ENCODE results near the gene WIF1. TPM values are rescaled to one million over a fixed set of nuclear protein-coding genes. Genes with fewer than 3 reads are reported as not detected.

Gene WIF1
- total and polyA plus RNA-seq, 8 donors = 0.10 to 11.1 (median 3.6) TPM; not detected in 3

- peaks cover 0 to 4% (median 3%) of the 10 kb centered on the region in 3 donors for H3K27me3 ChIP-seq
- DNase-seq = no peak
- peaks cover 0 to 8% (median 4%) of the 10 kb centered on the region in 4 donors for H3K9me3 ChIP-seq
- H3K4me3 ChIP-seq = no peak overlapping the region
- intact Hi-C loops (cut with DNase I; ENCODE audit: low total_unique reads) = no loop called here
- TF ChIP-seq EP300 (IDR thresholded peaks at IDR 0.05) = no peak
- TF ChIP-seq POLR2A (IDR thresholded peaks at IDR 0.05) = no peak
- no peak for TF ChIP-seq CTCF (IDR thresholded peaks at IDR 0.05)
- no peak for TF ChIP-seq POLR2AphosphoS5 (IDR thresholded peaks at IDR 0.05)
- no peak overlapping the region for H3K27ac ChIP-seq
- no peaks in the 10 kb centered on the region for H3K4me1 ChIP-seq
- H3K36me3 ChIP-seq = no peaks in the 10 kb centered on the region
Measured at GRCh38 chr12:65133879-65134278, 12.8 kb upstream of the WIF1 start.

- H3K27me3 ChIP-seq = peaks cover 2 to 38% (median 11%) of the 10 kb centered on the region in 3 donors
- no peaks in the 10 kb centered on the region for H3K9me3 ChIP-seq
- 82 to 86% (median 84%) methylated on average over 5 of the region's 5 CpGs for WGBS, 5 donors
- DNase-seq = no peak
- H3K27ac ChIP-seq = no peak overlapping the region
- peaks cover 1 to 9% (median 3%) of the 10 kb centered on the region in 4 donors for H3K4me1 ChIP-seq
- H3K4me3 ChIP-seq = no peak overlapping the region
- TF ChIP-seq CTCF (IDR thresholded peaks at IDR 0.05) = no peak
- no peak for TF ChIP-seq EP300 (IDR thresholded peaks at IDR 0.05)
- no peak for TF ChIP-seq POLR2AphosphoS5 (IDR thresholded peaks at IDR 0.05)
- TF ChIP-seq POLR2A (IDR thresholded peaks at IDR 0.05) = no peak
- no peaks in the 10 kb centered on the region for H3K36me3 ChIP-seq
- intact Hi-C loops (cut with DNase I; ENCODE audit: low total_unique reads) = no loop called here
Measured at GRCh38 chr12:65126482-65126881, 5.4 kb upstream of the WIF1 start.

GRCh38 chr12:65125975-65126374 lies 4.9 kb upstream of the WIF1 start:
- intact Hi-C loops (cut with DNase I; ENCODE audit: low total_unique reads) = no loop called here
- no peaks in the 10 kb centered on the region for H3K9me3 ChIP-seq
- TF ChIP-seq POLR2AphosphoS5 (IDR thresholded peaks at IDR 0.05) (no peak), CTCF (IDR thresholded peaks at IDR 0.05) (no peak), EP300 (IDR thresholded peaks at IDR 0.05) (no peak), POLR2A (IDR thresholded peaks at IDR 0.05) (no peak)
- 61 to 75% (median 65%) methylated on average over 2 of the region's 2 CpGs for WGBS, 5 donors
- H3K27me3 ChIP-seq = peaks cover 5 to 43% (median 14%) of the 10 kb centered on the region in 3 donors
- H3K4me3 ChIP-seq = no peak overlapping the region
- no peak overlapping the region for H3K27ac ChIP-seq
- H3K36me3 ChIP-seq = no peaks in the 10 kb centered on the region
- peaks cover 6 to 14% (median 8%) of the 10 kb centered on the region in 4 donors for H3K4me1 ChIP-seq
- peak in 1 of 2 donors; percentile 25 for DNase-seq

- DNase-seq = no peak
- no peak for TF ChIP-seq POLR2A (IDR thresholded peaks at IDR 0.05)
- TF ChIP-seq CTCF (IDR thresholded peaks at IDR 0.05) = no peak
- no peak for TF ChIP-seq POLR2AphosphoS5 (IDR thresholded peaks at IDR 0.05)
- no peak for TF ChIP-seq EP300 (IDR thresholded peaks at IDR 0.05)
- Histone ChIP-seq H3K9me3 (no peaks in the 10 kb centered on the region), H3K36me3 (no peaks in the 10 kb centered on the region), H3K4me1 (peaks cover 10 to 18% (median 12%) of the 10 kb centered on the region in 4 donors), H3K27ac (no peak overlapping the region), H3K27me3 (peaks cover 5 to 46% (median 21%) of the 10 kb centered on the region in 3 donors), H3K4me3 (no peak overlapping the region)
- 19 to 44% (median 35%) methylated on average over 1 of the region's 1 CpG for WGBS, 5 donors
- intact Hi-C loops (cut with DNase I; ENCODE audit: low total_unique reads) = no loop called here
Measured at GRCh38 chr12:65125247-65125646, 4.1 kb upstream of the WIF1 start.

Data from stomach (tissue), 9 donors.